GM18511 (cell line): Measurements from ENCODE around the gene FNDC10.
"Not testable (repeated sequence)": the region's sequence is repeated elsewhere in the genome, so short reads cannot be mapped to it uniquely, and the experiment has no call there.

Experiments used
- ATAC-seq: cut with Tn5 transposase; IDR thresholded peaks from one replicate; pipeline ENCODE4 v1.9.1; 2021; ENCODE audit warnings: mild to moderate bottlenecking, moderate library complexity; ENCODE audit not compliant: unreplicated experiment

Gene FNDC10

GRCh38 chr1:1567891-1568291 is 32.0 kb downstream of the FNDC10 start:
- no peak for ATAC-seq

GRCh38 chr1:1567152-1567875 is 32.6 kb downstream of the FNDC10 start:
- no peak for ATAC-seq

GRCh38 chr1:1565340-1565739 is 34.6 kb downstream of the FNDC10 start:
- ATAC-seq = no peak

GRCh38 chr1:1564268-1564667 is 35.7 kb downstream of the FNDC10 start:
- ATAC-seq = no peak

- no peak for ATAC-seq
These were observed 36.2 kb downstream of the FNDC10 start for GRCh38 chr1:1563688-1564087.

GRCh38 chr1:1562556-1563195 is 37.3 kb downstream of the FNDC10 start:
- ATAC-seq = no peak

DNA sequence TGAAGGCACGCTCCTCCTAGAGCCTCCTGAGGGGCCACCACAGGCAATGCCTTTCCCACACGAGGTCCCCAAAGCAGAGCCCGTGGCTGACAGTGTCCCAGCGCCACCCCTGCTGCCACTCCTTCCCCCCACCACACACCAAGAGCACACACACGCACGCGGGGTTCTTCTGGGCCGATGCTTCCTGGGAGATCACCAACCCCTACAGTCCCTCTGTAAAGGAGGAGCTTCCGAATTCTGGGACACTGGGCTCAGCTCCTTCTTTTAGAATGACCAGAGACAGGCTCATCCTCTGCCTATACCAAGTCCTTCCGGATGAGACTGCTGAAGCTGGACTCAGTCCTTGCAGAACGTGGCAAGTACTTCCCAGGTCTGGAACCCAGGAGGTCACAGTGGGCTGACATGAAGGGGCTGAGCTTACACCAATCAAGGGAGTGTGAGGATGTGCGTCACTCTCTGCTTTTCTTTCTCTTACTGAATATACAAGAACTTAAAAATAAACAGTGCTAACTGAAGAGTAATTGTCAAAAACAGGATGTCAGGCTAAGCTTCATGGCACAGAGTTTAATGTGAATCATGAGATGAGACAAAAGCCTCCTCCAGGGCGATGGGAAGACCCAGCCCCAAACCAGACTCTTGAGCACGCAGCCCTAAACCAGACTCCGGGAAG is 38.0 kb downstream of the FNDC10 start:
- no peak for ATAC-seq

GRCh38 chr1:1560178-1560577 is 39.8 kb downstream of the FNDC10 start:
- no peak for ATAC-seq

DNA sequence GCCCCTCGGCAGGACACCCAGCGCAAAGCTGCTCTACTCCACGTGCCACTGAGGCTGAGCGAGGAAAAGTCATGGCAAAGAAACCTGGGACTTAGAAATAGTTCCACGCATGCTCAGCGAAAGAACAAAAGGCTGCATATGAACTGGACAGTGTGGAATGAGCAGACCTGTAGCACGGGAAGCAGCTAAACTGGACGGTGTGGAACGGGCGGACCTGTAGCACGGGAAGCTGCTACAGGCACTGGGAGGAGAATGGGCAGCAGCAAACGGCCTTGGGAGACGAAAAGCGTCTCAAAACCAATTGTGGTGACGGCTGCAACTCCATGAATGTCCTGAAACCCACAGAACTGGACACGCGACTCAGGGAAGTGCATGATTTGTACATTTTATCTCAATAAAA is 40.9 kb downstream of the FNDC10 start:
- ATAC-seq = no peak

GRCh38 chr1:1558591-1558990 is 41.3 kb downstream of the FNDC10 start:
- no peak for ATAC-seq

DNA sequence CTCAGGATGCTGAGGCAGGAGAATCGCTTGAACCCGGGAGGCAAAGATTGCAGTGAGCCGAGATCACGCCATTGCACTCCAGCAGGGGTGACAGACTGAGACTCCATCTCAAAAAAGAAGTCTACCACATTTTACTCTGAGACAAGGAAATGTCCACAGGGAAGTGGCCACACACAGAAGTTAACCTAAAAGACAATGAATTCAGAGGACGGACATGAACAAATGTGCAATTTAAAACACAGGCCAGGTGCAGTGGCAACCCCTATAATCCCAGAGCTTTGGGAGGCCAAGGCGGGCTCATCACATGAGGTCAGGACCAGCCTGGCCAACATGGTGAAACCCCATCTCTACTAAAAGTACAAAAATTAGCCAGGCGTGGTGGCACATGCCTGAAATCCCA is 42.2 kb downstream of the FNDC10 start:
- ATAC-seq = not testable (repeated sequence)

DNA sequence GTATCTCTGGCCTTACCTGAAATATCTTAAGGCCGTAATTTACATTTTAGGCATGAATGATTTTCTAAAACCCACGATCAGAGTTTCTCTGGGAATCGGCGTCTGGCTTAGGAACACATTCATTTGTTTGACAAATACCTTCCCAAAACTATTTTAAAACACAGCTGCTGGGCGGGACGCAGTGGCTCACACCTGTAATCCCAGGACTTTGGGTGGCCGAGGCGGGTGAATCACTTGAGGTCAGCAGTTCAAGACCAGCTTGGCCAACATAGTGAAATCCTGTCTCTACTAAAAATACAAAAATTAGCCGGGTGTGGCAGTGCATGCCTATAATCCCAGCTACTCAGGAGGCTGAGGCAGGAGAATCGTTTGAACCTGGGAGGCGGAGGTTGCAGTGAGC is 43.0 kb downstream of the FNDC10 start:
- ATAC-seq = not testable (repeated sequence)

GRCh38 chr1:1556505-1556904 is 43.4 kb downstream of the FNDC10 start:
- no peak for ATAC-seq

GRCh38 chr1:1554926-1555915 is 44.7 kb downstream of the FNDC10 start:
- ATAC-seq = no peak

- no peak for ATAC-seq
These were observed 45.4 kb downstream of the FNDC10 start for GRCh38 chr1:1554550-1554925.

DNA sequence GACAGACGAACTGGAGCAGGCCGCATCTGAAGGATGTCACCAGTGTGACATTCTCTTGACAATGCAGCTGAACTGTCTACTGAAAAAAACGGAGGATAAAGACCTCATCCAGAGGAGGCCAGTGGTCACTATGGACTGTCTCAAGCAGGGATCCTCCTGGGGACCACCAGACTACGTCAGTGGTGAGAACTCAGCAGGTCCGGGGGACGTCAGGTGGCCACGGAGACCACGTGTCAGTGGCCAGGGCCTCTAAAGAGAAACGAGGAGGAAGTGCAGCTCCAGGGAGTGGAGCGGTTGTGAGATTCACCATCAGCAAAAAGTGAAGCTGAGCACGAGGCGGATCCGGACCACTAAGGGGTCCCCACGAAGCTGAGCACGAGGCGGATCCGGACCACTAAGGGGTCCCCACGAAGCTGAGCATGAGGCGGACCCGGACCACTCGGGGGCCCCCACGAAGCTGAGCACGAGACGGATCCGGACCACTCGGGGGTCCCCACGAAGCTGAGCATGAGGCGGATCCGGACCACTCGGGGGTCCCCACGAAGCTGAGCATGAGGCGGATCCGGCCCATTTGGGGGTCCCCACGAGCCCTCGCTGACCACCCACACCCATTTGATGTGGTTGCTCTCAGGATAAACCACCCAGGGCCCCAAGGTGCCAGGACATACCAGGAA is 46.0 kb downstream of the FNDC10 start:
- ATAC-seq = no peak

GRCh38 chr1:1552263-1552639 is 47.7 kb downstream of the FNDC10 start:
- no peak for ATAC-seq

DNA sequence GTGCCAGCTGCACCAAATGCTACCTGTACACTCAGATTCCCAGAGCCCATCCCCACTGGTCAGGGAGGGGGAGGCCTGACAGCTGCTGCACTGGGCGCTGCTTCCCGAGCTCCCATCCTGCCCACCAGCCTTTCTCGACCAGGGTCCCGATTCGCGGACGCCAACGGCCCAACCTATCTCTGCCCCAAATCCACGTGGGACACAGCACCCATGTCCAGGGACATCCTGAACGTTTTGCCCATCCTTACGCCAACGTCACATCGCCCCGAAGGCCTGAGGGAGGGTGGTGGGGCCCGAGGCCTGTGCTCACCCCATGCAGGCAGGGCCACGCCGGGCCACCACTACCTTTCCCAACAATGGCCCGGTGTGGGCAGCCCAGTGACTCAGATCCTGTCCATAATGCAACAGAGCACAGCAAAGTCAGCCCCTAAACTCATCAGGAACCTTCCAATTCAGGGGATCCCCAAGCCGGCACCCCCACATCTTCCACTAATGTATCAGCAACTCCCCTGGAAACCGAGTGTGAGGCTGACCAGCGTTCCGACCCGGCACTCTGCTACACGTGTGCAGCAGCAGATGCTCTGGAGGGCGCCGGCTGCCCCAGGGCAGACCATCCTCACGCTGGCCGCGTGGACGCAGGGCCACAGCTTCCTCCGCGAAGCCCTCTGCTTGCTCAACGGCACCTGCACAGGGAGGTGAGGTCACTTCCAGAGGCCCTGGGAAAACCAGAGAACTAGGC is 48.2 kb downstream of the FNDC10 start:
- ATAC-seq = no peak

DNA sequence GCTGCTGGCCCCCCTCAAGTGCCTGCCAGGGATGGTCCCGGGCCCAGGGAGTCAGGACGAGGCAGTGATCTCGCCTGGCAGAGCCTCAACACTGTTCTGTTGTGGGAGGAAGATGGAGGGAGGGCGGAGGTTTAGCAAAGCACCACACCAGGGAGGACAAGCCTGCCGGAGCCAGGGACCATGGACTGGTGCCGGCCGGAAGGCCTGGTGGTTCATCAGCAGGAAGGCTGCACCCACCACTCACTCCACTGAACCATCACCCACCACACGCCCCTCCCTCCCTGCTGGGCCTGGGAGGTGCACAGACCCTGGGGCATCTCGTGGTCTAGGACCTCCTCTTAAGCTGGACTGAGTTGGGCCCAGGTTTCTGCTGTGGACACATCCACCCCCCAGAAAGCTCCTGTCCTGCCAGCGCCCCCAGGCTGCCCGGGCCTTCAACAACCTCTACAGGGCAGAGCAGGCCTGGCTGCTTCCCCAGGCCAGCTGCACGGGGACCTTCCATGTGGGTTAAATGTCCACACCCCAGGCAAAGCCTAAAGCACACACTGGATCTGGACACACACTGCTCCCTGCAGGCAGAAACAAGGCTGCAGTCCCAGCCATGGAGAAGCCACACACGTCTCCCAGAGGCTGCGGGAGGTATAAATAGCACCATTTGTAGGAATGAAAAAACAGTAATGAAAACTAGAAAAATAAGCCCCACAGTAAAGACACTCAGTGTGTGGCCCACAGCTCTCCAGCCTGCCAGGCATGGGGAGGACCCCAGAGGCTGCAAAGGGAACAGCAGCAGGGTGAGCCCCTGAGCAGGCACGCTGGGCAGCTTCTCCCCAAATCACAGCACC is 49.1 kb downstream of the FNDC10 start:
- ATAC-seq = no peak
